Effector memory CD8-positive, alpha-beta T cell (primary cell): ENCODE measurements around the gene KRT23.

Experiments used
- ATAC-seq: fragments of 150-1000 bp; cut with Tn5 transposase; replicated peaks from 2 replicates; pipeline ENCODE4 v1.10.0; 2021; ENCODE audit warnings: mild to moderate bottlenecking, moderate library complexity
- DNase-seq, 3 experiments: peaks; one replicate each; pipeline ENCODE4 v3.0.0; 2021
- H3K27ac Mint-ChIP-seq, 2 donors: one replicate each; pipeline ENCODE4 v1.8.0; 2022; ENCODE audit warnings: mild to moderate bottlenecking in 2 of 2, mixed read lengths in 2 of 2, moderate library complexity in 2 of 2
- H3K27me3 Mint-ChIP-seq, 2 donors: one replicate each; pipeline ENCODE4 v1.8.0; 2022; ENCODE audit warnings: mixed read lengths in 2 of 2
- H3K36me3 Mint-ChIP-seq: one replicate; pipeline ENCODE4 v1.8.0; 2022; ENCODE audit warnings: mild to moderate bottlenecking, moderate library complexity, mixed read lengths; ENCODE audit not compliant: insufficient read depth
- H3K4me1 Mint-ChIP-seq, 2 donors: one replicate each; pipeline ENCODE4 v1.8.0; 2022; ENCODE audit warnings: low read depth in 2 of 2, mixed read lengths in 2 of 2
- H3K4me3 Mint-ChIP-seq, 2 donors: one replicate each; pipeline ENCODE4 v1.8.0; 2022; ENCODE audit warnings: mild to moderate bottlenecking in 2 of 2, mixed read lengths in 2 of 2, moderate library complexity in 2 of 2
- H3K9me3 Mint-ChIP-seq, 2 donors: one replicate each; pipeline ENCODE4 v1.8.0; 2022; ENCODE audit warnings: mixed read lengths in 2 of 2

Gene KRT23

DNA sequence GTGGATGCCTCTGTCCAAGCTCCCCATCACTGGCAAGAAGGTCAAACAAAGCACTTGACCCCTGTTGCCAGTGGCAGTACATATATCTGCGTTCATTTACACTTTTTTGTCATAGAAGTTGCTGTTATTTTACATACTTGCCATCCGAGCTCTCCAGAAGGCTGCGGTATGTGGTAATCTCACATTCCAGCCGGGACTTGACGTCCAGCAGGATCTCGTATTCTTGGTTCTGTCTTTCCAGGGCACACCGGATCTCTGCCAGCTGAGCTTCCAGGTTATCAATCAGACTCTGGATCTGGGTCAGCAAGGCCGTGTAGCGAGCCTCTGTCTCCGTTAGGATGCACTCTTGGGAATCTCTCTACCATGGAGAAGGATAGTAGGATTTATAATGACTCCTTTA is 22.7 kb upstream of the KRT23 start:
- no peak for ATAC-seq
- Mint-ChIP-seq H3K36me3 (no peaks in the 10 kb centered on the region), H3K27me3 (peaks cover 26 to 33% of the 10 kb centered on the region in 2 donors), H3K9me3 (no peaks in the 10 kb centered on the region), H3K4me1 (peaks cover 5% of the 10 kb centered on the region in 2 donors), H3K4me3 (no peak overlapping the region), H3K27ac (no peak overlapping the region)
- no peak for DNase-seq

DNA sequence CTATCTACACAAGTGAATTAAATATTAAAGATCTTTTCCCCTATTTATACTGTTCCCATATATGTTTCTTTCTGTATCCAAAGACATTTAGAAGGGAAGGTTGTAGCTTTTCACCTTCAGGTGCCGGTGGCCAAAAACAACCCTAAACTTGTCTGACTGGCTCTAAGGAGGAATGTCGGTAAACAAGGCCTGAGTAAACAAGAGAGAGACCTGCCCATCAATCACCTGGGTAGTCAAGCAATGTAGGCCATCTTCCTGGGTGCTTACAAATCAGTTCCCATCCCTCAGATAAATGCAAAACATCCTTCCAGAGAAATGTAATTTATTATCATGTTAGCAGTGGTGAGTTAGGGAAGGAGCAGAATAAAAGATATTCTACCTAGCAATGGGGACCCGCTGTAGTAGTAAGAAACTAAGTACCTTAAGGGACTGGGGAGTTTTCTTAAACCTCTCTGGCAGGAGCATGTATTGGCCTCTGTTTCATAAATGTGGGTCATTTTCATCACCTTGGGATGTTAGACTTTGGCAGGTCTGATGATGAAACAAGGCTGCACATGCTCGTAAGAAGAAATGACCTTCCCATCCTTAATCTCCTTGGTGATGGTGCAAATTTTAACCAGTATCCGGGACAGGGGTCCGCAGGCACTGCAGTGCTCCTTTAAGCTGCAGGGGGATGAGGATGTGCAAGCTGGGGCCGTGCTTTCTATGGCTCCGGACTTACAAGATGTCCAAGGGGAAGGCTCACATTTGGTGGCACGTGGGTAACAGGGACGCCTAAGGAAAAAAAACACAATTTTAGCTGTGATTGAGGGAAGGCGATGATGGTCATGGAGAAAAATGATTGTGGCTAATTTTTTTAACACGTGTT is 20.9 kb upstream of the KRT23 start:
- no peak for ATAC-seq
- Mint-ChIP-seq H3K36me3 (no peaks in the 10 kb centered on the region), H3K4me1 (peaks cover 0 to 3% of the 10 kb centered on the region in 2 donors), H3K4me3 (no peak overlapping the region), H3K27me3 (peaks cover 44 to 45% of the 10 kb centered on the region in 2 donors), H3K27ac (no peak overlapping the region), H3K9me3 (no peaks in the 10 kb centered on the region)
- no peak for DNase-seq

DNA sequence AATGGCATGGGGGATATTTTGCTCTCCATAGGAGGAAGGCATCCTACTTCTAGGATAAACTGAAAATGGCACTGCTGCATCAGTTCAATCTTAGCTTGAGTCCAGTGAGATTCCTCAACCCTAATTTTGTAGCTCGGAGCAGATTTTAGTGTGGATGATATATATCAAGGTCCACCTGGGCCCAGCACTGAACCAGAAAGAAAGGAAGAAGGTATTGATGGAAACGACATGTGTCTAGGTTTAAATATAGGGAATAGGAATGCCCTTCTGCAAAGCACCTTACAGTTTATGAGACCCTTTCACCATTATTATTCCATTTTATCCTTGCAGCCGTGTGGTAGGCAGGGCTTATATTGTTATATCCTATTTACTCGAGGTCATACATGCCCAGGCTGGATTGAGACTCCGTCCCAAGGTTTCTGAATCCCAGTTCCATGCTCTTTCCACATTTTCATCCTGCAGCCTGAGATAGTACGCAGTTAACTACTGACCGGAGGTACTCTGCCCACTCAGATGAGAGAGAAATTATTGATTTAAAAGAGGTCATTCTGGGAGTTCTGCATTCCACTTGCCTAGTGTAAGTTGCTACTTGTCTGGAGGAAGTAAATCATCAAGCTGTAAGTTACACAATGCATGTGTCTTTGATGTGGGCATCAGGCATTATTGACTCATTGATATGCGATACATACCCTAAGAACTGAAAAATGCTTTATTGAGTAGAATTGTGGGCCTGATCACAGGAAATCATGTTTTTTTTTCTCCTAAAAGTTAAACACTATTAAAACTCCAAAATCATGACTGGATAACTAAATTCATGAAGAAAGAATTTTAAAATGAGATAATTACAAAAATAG is 19.2 kb upstream of the KRT23 start:
- H3K4me1 Mint-ChIP-seq = peaks cover 0 to 3% of the 10 kb centered on the region in 2 donors
- H3K27ac Mint-ChIP-seq = no peak overlapping the region
- H3K4me3 Mint-ChIP-seq = no peak overlapping the region
- H3K36me3 Mint-ChIP-seq = no peaks in the 10 kb centered on the region
- ATAC-seq (no peak), DNase-seq (no peak)
- no peaks in the 10 kb centered on the region for H3K9me3 Mint-ChIP-seq
- peaks cover 49 to 62% of the 10 kb centered on the region in 2 donors for H3K27me3 Mint-ChIP-seq

DNA sequence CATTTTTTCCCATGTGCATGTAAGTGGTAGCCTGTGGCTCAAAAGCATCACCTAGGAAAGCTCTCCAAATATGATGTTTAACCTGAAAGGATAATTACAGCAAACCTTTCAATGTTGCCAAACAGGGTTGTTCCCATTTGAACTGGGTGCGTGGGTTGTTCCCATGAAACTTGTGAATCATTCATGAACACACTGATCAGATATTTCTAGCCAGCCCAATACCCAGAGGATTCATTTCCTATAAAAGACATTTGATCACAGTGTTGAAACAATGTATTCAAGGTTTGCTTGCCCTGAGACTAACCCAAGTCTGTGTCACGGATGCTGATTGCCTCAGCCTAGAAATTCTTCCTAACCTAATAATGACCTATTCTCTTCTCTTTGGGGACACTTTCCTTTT is 16.4 kb upstream of the KRT23 start:
- ATAC-seq (no peak), DNase-seq (no peak)
- peaks cover 69 to 70% of the 10 kb centered on the region in 2 donors for H3K27me3 Mint-ChIP-seq
- no peaks in the 10 kb centered on the region for H3K4me1 Mint-ChIP-seq
- no peaks in the 10 kb centered on the region for H3K9me3 Mint-ChIP-seq
- H3K27ac Mint-ChIP-seq = no peak overlapping the region
- H3K4me3 Mint-ChIP-seq = no peak overlapping the region
- no peaks in the 10 kb centered on the region for H3K36me3 Mint-ChIP-seq

DNA sequence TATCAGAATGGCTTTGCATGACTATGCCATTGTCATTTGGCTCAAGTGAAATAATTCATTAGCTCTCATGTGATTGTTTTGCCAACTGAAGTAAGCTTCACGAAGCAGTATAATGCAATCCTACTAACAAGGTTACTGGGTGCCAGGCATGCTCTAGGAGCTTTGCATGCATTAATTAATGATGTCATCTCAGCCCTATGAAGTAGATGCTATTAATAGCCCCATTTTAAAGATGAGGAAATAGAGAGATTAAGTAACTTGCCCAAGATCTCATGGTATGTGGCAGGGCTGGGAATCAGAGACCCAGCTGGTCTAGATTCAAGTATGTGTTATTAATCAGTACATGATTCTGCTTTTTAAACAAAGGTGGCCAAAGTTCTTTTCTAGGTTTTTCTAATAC is 15.2 kb upstream of the KRT23 start:
- no peaks in the 10 kb centered on the region for H3K9me3 Mint-ChIP-seq
- H3K4me3 Mint-ChIP-seq = no peak overlapping the region

DNA sequence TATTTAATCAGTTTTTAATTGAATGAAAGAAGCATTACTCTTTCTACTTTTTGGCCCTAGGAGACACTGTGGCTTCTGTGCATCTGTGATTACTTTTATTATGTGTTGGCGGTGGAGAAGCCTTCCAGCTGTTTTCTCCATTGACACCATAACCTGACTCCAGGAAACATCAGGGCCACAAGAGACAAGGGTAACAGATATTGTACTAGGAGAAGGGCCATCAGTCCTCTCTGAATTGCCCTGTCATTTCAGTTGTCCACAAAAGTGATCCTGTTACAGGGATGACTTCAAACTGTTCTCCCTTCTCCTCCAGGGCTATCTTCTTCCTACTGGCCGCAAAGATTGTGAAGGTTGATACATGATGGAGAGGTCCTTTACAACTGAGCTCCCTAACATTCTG is 14.7 kb upstream of the KRT23 start:
- H3K4me3 Mint-ChIP-seq = no peak overlapping the region
- no peak for ATAC-seq

More for the DNA sequence above, 15.2 kb upstream of the KRT23 start:
- Mint-ChIP-seq H3K4me1 (no peaks in the 10 kb centered on the region), H3K27me3 (peaks cover 75 to 81% of the 10 kb centered on the region in 2 donors), H3K27ac (no peak overlapping the region), H3K36me3 (no peaks in the 10 kb centered on the region)
- no peak for ATAC-seq
- DNase-seq = no peak

DNA sequence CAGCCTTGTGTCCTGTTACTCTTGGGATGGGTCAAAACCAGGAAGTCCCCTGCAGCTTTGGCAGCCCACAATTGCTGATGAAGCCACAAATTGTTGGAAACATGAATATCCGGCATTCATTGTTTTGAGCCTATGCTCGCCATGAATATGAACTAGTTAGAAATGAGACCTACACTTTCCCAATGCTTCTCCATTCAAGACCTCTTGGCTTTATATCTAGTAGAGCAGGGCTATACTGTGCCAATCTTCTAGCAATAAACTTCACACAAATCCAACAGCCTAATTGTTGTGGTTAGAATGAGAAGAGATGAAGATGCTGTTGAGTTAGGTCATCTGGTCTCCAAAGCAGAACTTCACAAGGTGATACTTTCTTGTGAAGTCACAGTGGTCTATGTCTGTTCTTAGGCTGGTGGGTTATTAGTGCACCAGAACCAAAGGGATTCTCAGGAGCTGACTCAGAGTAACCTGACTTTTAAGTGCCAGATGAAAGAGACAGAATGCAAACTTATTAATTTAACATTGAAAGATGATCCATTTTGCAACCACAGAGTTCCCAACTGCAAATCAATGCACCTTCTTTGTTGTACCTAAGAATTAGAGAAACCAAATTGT is 13.7 kb upstream of the KRT23 start:
- Mint-ChIP-seq H3K27ac (no peak overlapping the region), H3K36me3 (no peaks in the 10 kb centered on the region), H3K4me3 (no peak overlapping the region), H3K9me3 (no peaks in the 10 kb centered on the region), H3K4me1 (no peaks in the 10 kb centered on the region), H3K27me3 (peaks cover 84 to 88% of the 10 kb centered on the region in 2 donors)
- no peak for ATAC-seq
- no peak for DNase-seq

More for the DNA sequence above, 14.7 kb upstream of the KRT23 start:
- H3K4me1 Mint-ChIP-seq = no peaks in the 10 kb centered on the region
- H3K27me3 Mint-ChIP-seq = peaks cover 80 to 86% of the 10 kb centered on the region in 2 donors
- H3K9me3 Mint-ChIP-seq = no peaks in the 10 kb centered on the region
- H3K27ac Mint-ChIP-seq = no peak overlapping the region
- no peaks in the 10 kb centered on the region for H3K36me3 Mint-ChIP-seq
- no peak for DNase-seq

DNA sequence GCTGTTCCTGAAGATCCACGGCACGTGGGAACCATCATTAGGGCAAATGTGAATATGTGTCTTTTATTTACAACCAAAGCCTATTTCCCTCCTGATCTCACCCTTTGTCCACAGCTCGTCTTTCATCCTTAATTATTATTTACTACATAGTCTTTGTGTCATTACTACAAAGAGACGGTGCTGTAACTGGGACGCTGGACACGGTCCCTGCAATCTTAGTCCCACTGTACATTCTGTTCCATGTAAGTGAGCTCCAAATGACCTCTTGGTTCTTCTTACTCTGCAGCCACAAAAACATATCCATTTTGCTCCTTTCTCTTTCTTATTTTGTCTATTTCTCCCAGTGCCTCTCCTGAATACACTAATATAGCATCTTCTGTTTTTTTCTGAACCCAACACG is 12.7 kb upstream of the KRT23 start:
- no peak overlapping the region for H3K4me3 Mint-ChIP-seq

DNA sequence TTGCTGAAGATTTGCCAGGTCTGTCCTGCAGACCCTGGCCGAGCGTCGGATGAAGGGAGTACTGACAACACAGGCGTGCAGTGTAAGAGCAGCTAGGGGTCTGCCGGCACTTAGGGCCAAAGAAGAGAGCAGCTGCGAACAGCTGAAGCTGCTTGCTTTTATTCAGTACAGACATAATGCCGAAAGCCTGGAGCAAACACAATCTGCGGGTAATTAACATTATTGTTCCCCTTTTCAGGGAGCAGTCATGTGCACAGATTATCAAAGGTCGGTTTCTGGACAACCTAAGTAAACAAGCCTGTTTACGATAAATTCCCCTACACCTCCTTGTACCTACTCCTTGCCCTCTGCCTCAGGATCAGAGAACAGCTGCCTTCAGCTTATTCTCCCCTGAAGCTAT is 12.0 kb upstream of the KRT23 start:
- Mint-ChIP-seq H3K9me3 (no peaks in the 10 kb centered on the region), H3K4me1 (no peaks in the 10 kb centered on the region), H3K27me3 (peaks cover 84 to 89% of the 10 kb centered on the region in 2 donors), H3K27ac (no peak overlapping the region), H3K4me3 (no peak overlapping the region), H3K36me3 (no peaks in the 10 kb centered on the region)
- DNase-seq (no peak), ATAC-seq (no peak)

More for the DNA sequence above, 12.7 kb upstream of the KRT23 start:
- ATAC-seq (no peak), DNase-seq (no peak)
- Mint-ChIP-seq H3K4me1 (no peaks in the 10 kb centered on the region), H3K36me3 (no peaks in the 10 kb centered on the region), H3K9me3 (no peaks in the 10 kb centered on the region), H3K27ac (no peak overlapping the region), H3K27me3 (peaks cover 84 to 88% of the 10 kb centered on the region in 2 donors)

DNA sequence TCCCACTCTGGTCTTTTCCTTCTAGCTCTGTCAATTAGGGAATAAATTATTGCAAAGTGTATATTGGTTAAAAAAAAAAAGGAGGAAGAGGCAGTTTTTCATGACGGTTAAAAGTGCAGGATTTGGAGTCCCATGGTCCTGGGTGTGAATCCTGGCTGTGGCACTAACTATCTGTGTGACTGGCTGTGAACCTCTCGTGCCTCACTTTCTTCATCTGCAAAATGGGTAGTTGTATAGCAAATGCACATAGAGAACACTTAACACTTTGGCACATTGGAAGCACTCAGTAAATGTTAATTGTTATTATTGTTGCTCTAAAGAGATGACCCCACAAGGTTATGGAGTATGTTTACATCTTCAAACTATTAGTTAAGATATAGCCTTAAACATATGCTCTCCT is 10.5 kb upstream of the KRT23 start:
- no peaks in the 10 kb centered on the region for H3K4me1 Mint-ChIP-seq
- H3K4me3 Mint-ChIP-seq = no peak overlapping the region
- no peak for DNase-seq
- H3K27ac Mint-ChIP-seq = no peak overlapping the region
- no peaks in the 10 kb centered on the region for H3K9me3 Mint-ChIP-seq
- no peaks in the 10 kb centered on the region for H3K36me3 Mint-ChIP-seq
- ATAC-seq = no peak
- H3K27me3 Mint-ChIP-seq = peaks cover 84 to 89% of the 10 kb centered on the region in 2 donors

DNA sequence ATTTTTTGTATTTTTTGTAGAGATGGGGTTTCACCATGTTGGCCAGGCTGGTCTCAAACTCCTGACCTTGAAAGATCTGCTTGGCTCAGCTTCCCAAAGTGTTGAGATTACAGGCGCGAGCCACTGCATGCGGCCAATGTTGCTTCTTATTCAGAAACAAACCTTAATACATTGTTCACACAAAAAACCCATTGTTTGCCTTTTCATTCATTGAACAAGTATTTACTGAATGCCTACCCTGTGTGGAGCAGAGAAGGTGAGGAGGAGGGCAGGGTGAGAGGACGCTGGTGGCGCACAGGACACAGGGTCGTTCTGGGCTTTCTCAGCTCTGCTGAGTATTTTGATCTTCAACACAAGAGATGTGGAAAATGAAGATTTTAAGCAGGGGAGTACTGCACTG is 8.0 kb upstream of the KRT23 start:
- H3K4me3 Mint-ChIP-seq = no peak overlapping the region
- H3K36me3 Mint-ChIP-seq = no peaks in the 10 kb centered on the region
- ATAC-seq = no peak
- DNase-seq = no peak
- no peaks in the 10 kb centered on the region for H3K9me3 Mint-ChIP-seq
- peaks cover 82 to 89% of the 10 kb centered on the region in 2 donors for H3K27me3 Mint-ChIP-seq
- peak overlapping the region in 1 of 2 donors; percentile 44 for H3K27ac Mint-ChIP-seq
- H3K4me1 Mint-ChIP-seq = no peaks in the 10 kb centered on the region

DNA sequence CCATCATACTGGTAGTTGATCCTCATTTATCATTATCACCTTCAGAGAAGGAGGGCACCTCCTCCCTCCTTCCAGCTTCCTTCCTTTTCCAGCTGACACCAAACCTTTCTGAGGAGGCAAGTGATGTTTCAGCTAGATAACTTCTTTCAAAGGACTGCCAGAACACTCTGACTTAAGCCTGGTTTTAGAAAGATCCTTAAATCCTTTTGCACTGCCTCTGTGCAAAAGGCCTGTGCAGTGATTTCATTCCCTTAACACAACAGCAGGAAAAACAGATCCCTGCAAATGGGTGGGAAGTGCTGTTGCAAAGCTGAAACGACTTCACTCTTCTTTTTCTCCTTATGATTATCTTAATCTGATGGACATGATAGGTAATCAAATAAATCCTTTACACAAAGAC is 7.1 kb upstream of the KRT23 start:
- DNase-seq (no peak), ATAC-seq (no peak)
- Mint-ChIP-seq H3K36me3 (no peaks in the 10 kb centered on the region), H3K27ac (no peak overlapping the region), H3K9me3 (no peaks in the 10 kb centered on the region), H3K27me3 (peaks cover 76 to 84% of the 10 kb centered on the region in 2 donors), H3K4me1 (no peaks in the 10 kb centered on the region), H3K4me3 (no peak overlapping the region)

DNA sequence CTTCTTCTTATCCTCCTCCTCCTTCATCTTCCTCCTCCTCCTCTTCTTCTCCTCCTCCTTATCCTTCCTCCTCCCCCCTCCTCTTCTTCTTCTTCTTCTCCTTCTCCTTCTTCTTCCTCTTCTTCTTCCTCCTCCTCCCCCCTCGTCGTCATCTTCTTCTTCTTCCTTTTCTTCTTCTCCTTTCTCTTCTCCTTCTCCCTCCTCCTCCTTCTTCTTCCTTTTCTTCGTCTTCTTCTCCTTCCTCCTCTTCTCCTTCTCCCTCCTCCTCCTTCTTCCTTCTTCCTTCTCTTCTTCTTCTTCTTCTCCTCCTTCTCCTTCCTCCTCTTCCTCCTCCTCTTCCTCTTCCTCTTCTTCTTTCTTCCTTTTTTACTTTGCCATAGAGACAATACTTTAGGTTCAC is 5.1 kb upstream of the KRT23 start:
- ATAC-seq = no peak
- no peak overlapping the region for H3K4me3 Mint-ChIP-seq

More for the DNA sequence above, 5.1 kb upstream of the KRT23 start:
- Mint-ChIP-seq H3K27ac (peak overlapping the region in 1 of 2 donors; percentile 79), H3K27me3 (peaks cover 65 to 80% of the 10 kb centered on the region in 2 donors), H3K9me3 (no peaks in the 10 kb centered on the region), H3K4me1 (peaks cover 0 to 3% of the 10 kb centered on the region in 2 donors), H3K36me3 (no peaks in the 10 kb centered on the region)
- no peak for DNase-seq
